ENCODE results near the gene CCDC172. TPM values are rescaled to one million over a fixed set of nuclear protein-coding genes. Genes with fewer than 3 reads are reported as not detected.

The CCDC172 gene
- total and polyA plus RNA-seq, 2 of the 8 experiments (the other 6 are each of a cell fraction or from before 2014, with no cell fraction given): 1.1 to 3.6 TPM

- TF ChIP-seq TBP (IDR thresholded peaks at IDR 0.05; ENCODE audit: low read depth, low read length): no peak
- TF ChIP-seq SRF (IDR thresholded peaks at IDR 0.05; ENCODE audit: low read depth, low read length): no peak
- no peak for TF ChIP-seq KDM5A (IDR thresholded peaks at IDR 0.05; ENCODE audit: low read length)
- no peak for TF ChIP-seq JUN (IDR thresholded peaks at IDR 0.05; ENCODE audit: low read depth, low read length)
- no peak for TF ChIP-seq POLR2AphosphoS5 (IDR thresholded peaks at IDR 0.05; ENCODE audit: low read depth, low read length)
- no peak for TF ChIP-seq BRCA1 (IDR thresholded peaks at IDR 0.05; ENCODE audit: low read depth, low read length)
- no peak for TF ChIP-seq E2F6 (IDR thresholded peaks at IDR 0.05)
- DNase-seq (ENCODE audit: low read depth in 1 of 2, low spot score in 2 of 2) (no peak), FAIRE-seq (no peak)
- ChIA-PET CTCF (ENCODE audit: partially characterized antibody) (no interaction called here), POLR2A (ENCODE audit: partially characterized antibody) (no interaction called here)
- WGBS, 2 experiments (ENCODE audit: extremely low coverage in 1 of 2, insufficient coverage in 1 of 2, insufficient read length in 1 of 2, insufficient replicate concordance in 2 of 2, low coverage in 1 of 2, low lambda C conversion rate in 2 of 2, missing lambda C conversion rate in 1 of 2): 91% methylated on average over 4 of the region's 4 CpGs; no CpG with 5 or more reads in 1 of the 2 experiments
- Histone ChIP-seq H2BK120ac (replicated peaks; ENCODE audit: low read depth, low read length) (no peak overlapping the region), H4K8ac (ENCODE audit: extremely low read depth, insufficient read depth, low read length) (no peak overlapping the region), H3K9me3 (ENCODE audit: insufficient read depth in 2 of 2, low read depth in 1 of 2, low read length in 1 of 2) (no peaks in the 10 kb centered on the region), H3K56ac (replicated peaks; ENCODE audit: insufficient read length, low read depth, low read length) (no peak overlapping the region), H3K27me3 (replicated peaks in 1 of 4; ENCODE audit: control insufficient read depth in 3 of 4, extremely low read depth in 1 of 4, insufficient read depth in 3 of 4, low read length in 3 of 4) (no peaks in the 10 kb centered on the region), H3K4me1 (replicated peaks in 1 of 4; ENCODE audit: control insufficient read depth in 3 of 4, insufficient read depth in 4 of 4, low read length in 3 of 4) (no peaks in the 10 kb centered on the region), H2BK20ac (ENCODE audit: low read length) (no peak overlapping the region), H3K18ac (ENCODE audit: extremely low read depth, low read length) (no peak overlapping the region), H3K23ac (ENCODE audit: insufficient read length) (no peak overlapping the region), H3K14ac (ENCODE audit: insufficient read length) (no peak overlapping the region), H3K23me2 (ENCODE audit: low read depth, low read length) (no peaks in the 10 kb centered on the region), H3K79me1 (ENCODE audit: low read depth, low read length) (no peaks in the 10 kb centered on the region), H2BK5ac (ENCODE audit: low read depth, low read length) (no peak overlapping the region), H4K20me1 (replicated peaks in 1 of 2; ENCODE audit: control insufficient read depth in 1 of 2, insufficient read depth in 2 of 2, low read length in 2 of 2) (no peaks in the 10 kb centered on the region), H4K91ac (replicated peaks; ENCODE audit: insufficient read length, low read length) (no peak overlapping the region), H2BK15ac (ENCODE audit: low read length) (no peak overlapping the region), H3K4me3 (ENCODE audit: extremely low read depth in 1 of 4, insufficient read depth in 2 of 4, low read depth in 3 of 4, low read length in 4 of 4) (no peak overlapping the region), H3K4me2 (ENCODE audit: insufficient read depth in 1 of 2, low read depth in 2 of 2, low read length in 2 of 2) (no peak overlapping the region), H4K5ac (ENCODE audit: insufficient read length, low read depth, low read length) (no peak overlapping the region), H2AK5ac (ENCODE audit: low read depth, low read length) (no peak overlapping the region), H2AFZ (ENCODE audit: low read length) (no peak overlapping the region), H3K79me2 (ENCODE audit: control insufficient read depth in 1 of 2, insufficient read depth in 2 of 2, low read length in 2 of 2) (no peaks in the 10 kb centered on the region), H2BK12ac (ENCODE audit: low read depth, low read length) (no peak overlapping the region), H3K4ac (replicated peaks; ENCODE audit: insufficient read length, low read depth, low read length) (no peak overlapping the region), H3K9ac (replicated peaks in 1 of 4; ENCODE audit: extremely low read depth in 1 of 4, low read depth in 3 of 4, low read length in 3 of 4) (no peak overlapping the region), H3K27ac (ENCODE audit: low read depth, low read length) (no peak overlapping the region), H3K36me3 (ENCODE audit: control insufficient read depth in 2 of 4, insufficient read depth in 4 of 4, low read length in 3 of 4) (no peaks in the 10 kb centered on the region)
Observed at GRCh38 chr10:116356833-116357232, 32.6 kb downstream of the CCDC172 start.
